HCT116 (cell line): ENCODE data around the gene POU5F1. TPM values are rescaled to one million over a fixed set of nuclear protein-coding genes. Genes with fewer than 3 reads are reported as not detected.
"Not testable (repeated sequence)": the region's sequence is repeated elsewhere in the genome, so short reads cannot be mapped to it uniquely, and the experiment has no call there.

Experiments
- ATAC-seq: fragments of 200-7000 bp; cut with Tn5 transposase; 2 replicates; pipeline ENCODE4 v1.9.1; 2020; ENCODE audit warnings: mild to moderate bottlenecking, moderate library complexity
- BruUV-seq: library from RNA; stranded (reverse); fragments of 400-500 nt; replicated peaks from 2 replicates; lab custom pipeline; 2021; lab: Mats Ljungman, UMichigan
- CTCF ChIA-PET: fragments of 300-600 bp; sonication (Branson Sonifier 250); formaldehyde crosslinking; loops from one replicate; lab custom pipeline; 2021; ENCODE audit warnings: antibody characterized with exemption; lab: Charles Lee
- POLR2A ChIA-PET: fragments of 300-600, 350-600 bp; sonication (Branson Sonifier 250); formaldehyde crosslinking; loops from one replicate; lab custom pipeline; 2021; ENCODE audit warnings: antibody characterized with exemption; lab: Charles Lee
- RAD21 ChIA-PET, 2 experiments: fragments of 300-600 bp; sonication (Branson Sonifier 250); formaldehyde crosslinking; loops; one replicate each; lab custom pipeline; 2023; ENCODE audit warnings: low total read pairs in 2 of 2; ENCODE audit not compliant: uncharacterized antibody in 2 of 2, unreplicated experiment in 2 of 2, low non-redundant PET in 1 of 2; lab: Charles Lee
- DNase-seq: peaks from one replicate; pipeline ENCODE4 v3.0.0-alpha.2; 2010; ENCODE audit warnings: low read depth, low spot score
- H2AFZ ChIP-seq: fragments of 200-600 bp; shearing (Covaris generic), sonication (generic); 2 replicates; pipeline ENCODE4 v1.6.1; 2017; ENCODE audit warnings: low read depth, mixed run types, mixed read lengths, antibody characterized with exemption, low read length; ENCODE audit not compliant: poor library complexity, severe bottlenecking
- H3K27ac ChIP-seq: 2 replicates; pipeline ENCODE4 v1.5.1; 2012; ENCODE audit warnings: low read depth, low read length
- H3K27me3 ChIP-seq: fragments of 200-600 bp; sonication (generic); 2 replicates; pipeline ENCODE4 v1.6.1; 2016; ENCODE audit warnings: mixed run types, low read length, mixed read lengths; ENCODE audit not compliant: insufficient read depth
- H3K36me3 ChIP-seq, 2 experiments: fragments of 200-500 bp in 1 of 2; fragments of 200-600 bp in 1 of 2; sonication (Bioruptor generic) in 1 of 2; sonication (generic) in 1 of 2; 2 replicates each; pipeline versions ENCODE4 v1.5.1 to v1.6.1; 2014 to 2016; ENCODE audit warnings: low read length in 2 of 2, inconsistent platforms in 1 of 2, mixed read lengths in 1 of 2, mixed run types in 1 of 2; ENCODE audit not compliant: insufficient read depth in 2 of 2, control insufficient read depth in 1 of 2
- H3K4me1 ChIP-seq, 2 experiments: fragments of 200-600 bp in 1 of 2; sonication (generic) in 1 of 2; 2 replicates each; pipeline versions ENCODE4 v1.5.1 to v1.6.1; 2012 to 2017; ENCODE audit warnings: low read length in 2 of 2, inconsistent platforms in 1 of 2, mild to moderate bottlenecking in 1 of 2, mixed read lengths in 1 of 2, mixed run types in 1 of 2, moderate library complexity in 1 of 2; ENCODE audit not compliant: insufficient read depth in 2 of 2, control insufficient read depth in 1 of 2
- H3K4me2 ChIP-seq: fragments of 200-600 bp; sonication (generic); 2 replicates; pipeline ENCODE4 v1.6.1; 2017; ENCODE audit warnings: mixed run types, low read length, mixed read lengths
- H3K4me3 ChIP-seq, 2 experiments: fragments of 200-600 bp in 1 of 2; sonication (generic) in 1 of 2; replicated peaks in 1 of 2; 2 replicates each; pipeline ENCODE4 v1.5.1; 2011 to 2016; ENCODE audit warnings: low read length in 2 of 2, control low read depth in 1 of 2, low read depth in 1 of 2, mild to moderate bottlenecking in 1 of 2, mixed read lengths in 1 of 2, mixed run types in 1 of 2
- H3K79me2 ChIP-seq: fragments of 200-600 bp; sonication (generic); 2 replicates; pipeline ENCODE4 v1.6.1; 2017; ENCODE audit warnings: mild to moderate bottlenecking, mixed run types, low read length, moderate library complexity, mixed read lengths; ENCODE audit not compliant: insufficient read depth
- H3K9ac ChIP-seq: fragments of 200-600 bp; sonication (generic); 2 replicates; pipeline ENCODE4 v1.6.1; 2016; ENCODE audit warnings: low read length, mixed read lengths
- H3K9me2 ChIP-seq: fragments of 200-600 bp; sonication (generic), shearing (Covaris generic); 2 replicates; pipeline ENCODE4 v1.6.1; 2017; ENCODE audit warnings: mixed run types, mild to moderate bottlenecking, moderate library complexity; ENCODE audit not compliant: insufficient read depth
- H3K9me3 ChIP-seq, 2 experiments: fragments of 200-500 bp in 1 of 2; fragments of 200-600 bp in 1 of 2; sonication (Bioruptor generic) in 1 of 2; sonication (generic) in 1 of 2; 2 replicates each; pipeline ENCODE4 v1.6.1; 2014 to 2017; ENCODE audit warnings: low read length in 2 of 2, mixed read lengths in 2 of 2, inconsistent platforms in 1 of 2, low read depth in 1 of 2, mild to moderate bottlenecking in 1 of 2, mixed run types in 1 of 2, moderate library complexity in 1 of 2; ENCODE audit not compliant: control insufficient read depth in 1 of 2, insufficient read depth in 1 of 2
- H4K20me1 ChIP-seq: fragments of 200-600 bp; sonication (generic), shearing (Covaris generic); 2 replicates; pipeline ENCODE4 v1.6.1; 2017; ENCODE audit warnings: mixed run types, mild to moderate bottlenecking, moderate library complexity; ENCODE audit not compliant: insufficient read depth
- CEBPB ChIP-seq: IDR thresholded peaks from 2 replicates; pipeline ENCODE4 v1.6.1; 2012; ENCODE audit warnings: low read depth
- ELF1 ChIP-seq: IDR thresholded peaks from 2 replicates; pipeline ENCODE4 v1.6.1; 2012; ENCODE audit warnings: low read depth, borderline replicate concordance
- EZH2phosphoT487 ChIP-seq: fragments of 200-600 bp; IDR thresholded peaks from 2 replicates; pipeline ENCODE4 v1.6.1; 2018; ENCODE audit warnings: antibody characterized with exemption, borderline replicate concordance
- JUND ChIP-seq: IDR thresholded peaks from 2 replicates; pipeline ENCODE4 v1.6.1; 2012
- POLR2A ChIP-seq: IDR thresholded peaks from 2 replicates; pipeline ENCODE4 v1.7.0; 2011; ENCODE audit warnings: borderline replicate concordance; ENCODE audit not compliant: insufficient read depth, insufficient read length; ENCODE audit errors: extremely low read depth
- RAD21 ChIP-seq: IDR thresholded peaks from 2 replicates; pipeline ENCODE4 v1.6.1; 2012; ENCODE audit warnings: low read depth, mild to moderate bottlenecking
- SIN3A ChIP-seq: IDR thresholded peaks from 2 replicates; pipeline ENCODE4 v1.6.1; 2012; ENCODE audit warnings: low read depth
- SP1 ChIP-seq: IDR thresholded peaks from 2 replicates; pipeline ENCODE4 v1.6.1; 2012; ENCODE audit warnings: low read depth
- SRF ChIP-seq: IDR thresholded peaks from 2 replicates; pipeline ENCODE4 v1.6.1; 2012; ENCODE audit warnings: low read depth
- TCF7L2 ChIP-seq: IDR thresholded peaks from 2 replicates; pipeline ENCODE4 v1.7.0; 2011; ENCODE audit warnings: borderline replicate concordance, inconsistent platforms; ENCODE audit not compliant: insufficient read depth, insufficient read length; ENCODE audit errors: extremely low read depth
- ZFX ChIP-seq: fragments of 450-650 bp; IDR thresholded peaks from 2 replicates; pipeline ENCODE4 v1.6.1; 2017
- ZNF274 ChIP-seq: fragments of 200-500 bp; sonication (Bioruptor generic); IDR thresholded peaks from 2 replicates; pipeline ENCODE4 v1.6.1; 2014; ENCODE audit warnings: mild to moderate bottlenecking, low read depth, low read length, inconsistent platforms
- intact Hi-C: fragments of 100-400 bp; cut with micrococcal nuclease; formaldehyde crosslinking; loops from 2 replicates; pipeline ENCODE4 v1.10.0; 2022
- total RNA-seq: library from RNA; stranded (reverse); gene quantifications from one replicate; pipeline ENCODE4 v1.2.1, GENCODE V29; 2021; ENCODE audit not compliant: unreplicated experiment
- TF ChIP-seq, protein P1 (sequence below): IDR thresholded peaks from 2 replicates; pipeline ENCODE4 v1.6.1; 2011; ENCODE audit warnings: mild to moderate bottlenecking, low read length, moderate library complexity; ENCODE audit not compliant: insufficient replicate concordance; ENCODE audit errors: extremely low read depth
- TF ChIP-seq, protein P2 (sequence below): IDR thresholded peaks from 2 replicates; pipeline ENCODE4 v1.6.1; 2012
- TF ChIP-seq, protein P3 (sequence below): IDR thresholded peaks from 2 replicates; pipeline ENCODE4 v1.6.1; 2012

POU5F1 gene
- total RNA-seq, 1 experiment from 2014 or later: 1.9 TPM

DNA sequence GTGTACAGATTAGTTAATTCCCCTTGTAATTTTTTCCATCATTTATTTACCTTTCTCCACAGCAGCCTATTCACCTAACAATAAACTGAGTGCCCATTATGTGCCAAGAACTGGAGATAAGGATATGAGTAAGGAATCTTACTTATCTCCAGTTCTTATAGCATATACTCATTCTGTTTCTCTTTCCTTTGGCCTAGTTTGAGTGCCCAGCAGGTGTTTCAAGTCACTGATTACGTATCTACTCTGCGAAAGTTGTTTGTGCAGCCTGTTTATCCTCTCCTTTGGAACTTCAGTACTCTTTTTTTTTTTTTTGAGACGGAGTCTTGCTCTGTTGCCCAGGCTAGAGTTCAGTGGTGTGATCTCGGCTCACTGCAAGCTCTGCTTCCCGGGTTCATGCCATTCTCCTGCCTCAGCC, 17.3 kb upstream of the POU5F1 start:
- no peak overlapping the region for H3K9ac ChIP-seq

DNA sequence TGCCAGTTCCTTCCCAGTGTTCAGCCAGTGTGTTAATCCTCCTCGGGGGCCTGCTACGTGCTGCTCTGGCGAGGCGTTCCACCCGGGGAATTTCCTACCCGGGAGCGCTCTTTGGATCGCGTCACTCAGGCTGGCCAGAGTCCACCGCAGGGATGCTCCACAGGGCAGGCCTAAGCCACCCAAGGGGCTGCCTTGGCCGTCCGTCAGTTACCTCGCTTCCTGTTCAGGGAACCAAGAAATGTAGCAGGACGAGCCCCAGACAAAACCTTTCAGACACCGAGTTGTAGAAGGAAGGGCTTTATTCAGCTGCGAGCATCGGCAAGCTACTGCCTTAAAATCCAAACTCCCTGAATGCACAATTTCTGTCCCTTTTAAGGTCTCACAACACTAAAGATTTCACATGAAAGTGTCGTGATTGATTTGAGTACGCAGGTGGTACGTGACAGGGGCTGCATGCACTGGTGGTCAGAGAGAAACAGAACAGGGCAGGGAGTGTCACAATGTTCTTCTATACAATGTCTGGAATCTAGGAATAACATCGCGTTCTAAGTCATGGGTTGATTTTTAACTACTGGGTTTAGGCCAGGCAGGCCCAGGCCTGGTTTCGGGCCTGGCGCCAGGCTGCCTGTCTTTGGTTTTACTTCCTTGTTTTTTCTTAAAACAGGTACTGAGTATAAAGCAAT, 15.7 kb upstream of the POU5F1 start:
- H3K27ac ChIP-seq: no peak overlapping the region
- ATAC-seq (no peak), DNase-seq (no peak)
- TF ChIP-seq SP1: no peak
- TF ChIP-seq, protein P1, sequence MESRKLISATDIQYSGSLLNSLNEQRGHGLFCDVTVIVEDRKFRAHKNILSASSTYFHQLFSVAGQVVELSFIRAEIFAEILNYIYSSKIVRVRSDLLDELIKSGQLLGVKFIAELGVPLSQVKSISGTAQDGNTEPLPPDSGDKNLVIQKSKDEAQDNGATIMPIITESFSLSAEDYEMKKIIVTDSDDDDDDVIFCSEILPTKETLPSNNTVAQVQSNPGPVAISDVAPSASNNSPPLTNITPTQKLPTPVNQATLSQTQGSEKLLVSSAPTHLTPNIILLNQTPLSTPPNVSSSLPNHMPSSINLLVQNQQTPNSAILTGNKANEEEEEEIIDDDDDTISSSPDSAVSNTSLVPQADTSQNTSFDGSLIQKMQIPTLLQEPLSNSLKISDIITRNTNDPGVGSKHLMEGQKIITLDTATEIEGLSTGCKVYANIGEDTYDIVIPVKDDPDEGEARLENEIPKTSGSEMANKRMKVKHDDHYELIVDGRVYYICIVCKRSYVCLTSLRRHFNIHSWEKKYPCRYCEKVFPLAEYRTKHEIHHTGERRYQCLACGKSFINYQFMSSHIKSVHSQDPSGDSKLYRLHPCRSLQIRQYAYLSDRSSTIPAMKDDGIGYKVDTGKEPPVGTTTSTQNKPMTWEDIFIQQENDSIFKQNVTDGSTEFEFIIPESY: no peak
- no peak for TF ChIP-seq ZNF274
- no peak for TF ChIP-seq TCF7L2
- H3K9me2 ChIP-seq: no peaks in the 10 kb centered on the region
- no peaks in the 10 kb centered on the region for H3K4me1 ChIP-seq
- intact Hi-C loops: no loop called here
- no peaks in the 10 kb centered on the region for H4K20me1 ChIP-seq
- no peaks in the 10 kb centered on the region for H3K79me2 ChIP-seq
- H3K4me3 ChIP-seq: no peak overlapping the region
- ChIA-PET RAD21 (no interaction called here), CTCF (no interaction called here), POLR2A (no interaction called here)
- no peak overlapping the region for H3K9ac ChIP-seq
- H3K27me3 ChIP-seq: no peaks in the 10 kb centered on the region
- H3K36me3 ChIP-seq: no peaks in the 10 kb centered on the region
- H3K9me3 ChIP-seq: no peaks in the 10 kb centered on the region
- no TSS peak for BruUV-seq
- no peak overlapping the region for H3K4me2 ChIP-seq
- no peak overlapping the region for H2AFZ ChIP-seq

More for the DNA sequence above, 17.3 kb upstream of the POU5F1 start:
- H3K4me2 ChIP-seq: no peak overlapping the region
- TF ChIP-seq POLR2A (no peak), SRF (no peak), SIN3A (no peak), ELF1 (no peak), RAD21 (no peak), SP1 (no peak), JUND (no peak), CEBPB (no peak), ZFX (no peak), TCF7L2 (no peak), EZH2phosphoT487 (no peak)
- TF ChIP-seq, protein P2, sequence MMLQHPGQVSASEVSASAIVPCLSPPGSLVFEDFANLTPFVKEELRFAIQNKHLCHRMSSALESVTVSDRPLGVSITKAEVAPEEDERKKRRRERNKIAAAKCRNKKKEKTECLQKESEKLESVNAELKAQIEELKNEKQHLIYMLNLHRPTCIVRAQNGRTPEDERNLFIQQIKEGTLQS: no peak
- TF ChIP-seq, protein P3, sequence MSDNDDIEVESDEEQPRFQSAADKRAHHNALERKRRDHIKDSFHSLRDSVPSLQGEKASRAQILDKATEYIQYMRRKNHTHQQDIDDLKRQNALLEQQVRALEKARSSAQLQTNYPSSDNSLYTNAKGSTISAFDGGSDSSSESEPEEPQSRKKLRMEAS: no peak
- H3K4me1 ChIP-seq: no peaks in the 10 kb centered on the region
- CTCF ChIA-PET: no interaction called here
- ATAC-seq: no peak
- no peak overlapping the region for H3K27ac ChIP-seq
- H3K36me3 ChIP-seq: no peaks in the 10 kb centered on the region
- RAD21 ChIA-PET: no interaction called here
- POLR2A ChIA-PET: no interaction called here
- no peak overlapping the region for H2AFZ ChIP-seq
- no peaks in the 10 kb centered on the region for H3K79me2 ChIP-seq
- no peaks in the 10 kb centered on the region for H3K9me2 ChIP-seq
- BruUV-seq: no TSS peak
- intact Hi-C loops: no loop called here
- DNase-seq: no peak
- H3K9me3 ChIP-seq: no peaks in the 10 kb centered on the region
- H3K27me3 ChIP-seq: no peaks in the 10 kb centered on the region
- H3K4me3 ChIP-seq: no peak overlapping the region
- no peaks in the 10 kb centered on the region for H4K20me1 ChIP-seq

DNA sequence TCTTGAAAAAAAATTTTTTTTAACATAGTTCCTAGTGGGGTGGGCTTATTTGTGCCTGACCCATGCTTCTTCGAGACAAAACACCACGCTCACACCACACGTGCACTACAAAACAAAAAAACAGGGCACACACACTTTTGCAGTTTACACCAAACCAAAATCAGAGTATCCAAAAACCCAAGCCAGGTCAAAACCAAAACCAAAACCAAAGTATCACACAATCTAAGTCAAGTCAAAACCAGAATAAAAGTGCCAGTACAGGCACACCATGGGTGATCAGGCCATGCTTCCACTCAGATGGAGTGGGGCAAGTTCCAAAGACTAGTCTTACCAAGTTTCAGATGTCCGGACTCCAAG, 15.2 kb upstream of the POU5F1 start:
- H3K27ac ChIP-seq, H3K9ac ChIP-seq, H3K4me3 ChIP-seq, H3K9me2 ChIP-seq, H4K20me1 ChIP-seq, H3K79me2 ChIP-seq, H3K27me3 ChIP-seq, H3K9me3 ChIP-seq, CTCF ChIA-PET, H2AFZ ChIP-seq, H3K4me2 ChIP-seq, DNase-seq, RAD21 ChIA-PET, BruUV-seq, ATAC-seq, H3K36me3 ChIP-seq, POLR2A ChIA-PET, intact Hi-C loops, H3K4me1 ChIP-seq: not testable (repeated sequence)
